Activated T-cell treated with anti-CD3 and anti-CD28 coated beads, Interleukin-2, amount 50 U/mL, for 72 hours (primary cell): ENCODE results near the gene CYTH1. TPM values are rescaled to one million over a fixed set of nuclear protein-coding genes. Genes with fewer than 3 reads are reported as not detected.

ENCODE experiments used
- ATAC-seq, 2 donors: fragments of 150-1000 bp; cut with Tn5 transposase; replicated peaks in 1 of 2; 2 replicates each; pipeline ENCODE4 v1.10.0; 2021; ENCODE audit warnings: moderate library complexity in 2 of 2, mild to moderate bottlenecking in 1 of 2
- DNase-seq, 2 donors: peaks; one replicate each; pipeline ENCODE4 v3.0.0; 2021 to 2022; ENCODE audit warnings: mixed read lengths in 1 of 2
- H3K27ac Mint-ChIP-seq: one replicate; pipeline ENCODE4 v1.8.0; 2022; ENCODE audit warnings: mild to moderate bottlenecking, moderate library complexity, mixed read lengths
- H3K27me3 Mint-ChIP-seq: one replicate; pipeline ENCODE4 v1.8.0; 2022; ENCODE audit warnings: low read depth, mixed read lengths
- H3K36me3 Mint-ChIP-seq, 2 donors: one replicate each; pipeline ENCODE4 v1.8.0; 2022; ENCODE audit warnings: mixed read lengths in 2 of 2, mild to moderate bottlenecking in 1 of 2; ENCODE audit not compliant: insufficient read depth in 2 of 2
- H3K4me1 Mint-ChIP-seq: one replicate; pipeline ENCODE4 v1.8.0; 2022; ENCODE audit warnings: low read depth, mixed read lengths
- H3K4me3 Mint-ChIP-seq, 2 donors: one replicate each; pipeline ENCODE4 v1.8.0; 2022; ENCODE audit warnings: mild to moderate bottlenecking in 2 of 2, mixed read lengths in 2 of 2, moderate library complexity in 2 of 2
- H3K9me3 Mint-ChIP-seq, 2 donors: one replicate each; pipeline ENCODE4 v1.8.0; 2022; ENCODE audit warnings: mixed read lengths in 2 of 2
- total RNA-seq, 2 donors: library from RNA; stranded (reverse); gene quantifications; one replicate each; pipeline ENCODE4 v1.2.3, GENCODE V29; 2022

CYTH1 gene
- total RNA-seq, 2 donors from 2014 or later, result 163 to 204 TPM

GRCh38 chr17:78729641-78730040, 52.4 kb downstream of the CYTH1 start:
- peak overlapping the region; percentile 64 to 76 for H3K4me3 Mint-ChIP-seq
- H3K27me3 Mint-ChIP-seq, result no peaks in the 10 kb centered on the region
- no peak for ATAC-seq
- no peaks in the 10 kb centered on the region for H3K9me3 Mint-ChIP-seq
- DNase-seq, result no peak
- peaks cover 2 to 3% of the 10 kb centered on the region in 2 donors for H3K36me3 Mint-ChIP-seq
- peak overlapping the region; percentile 80 for H3K27ac Mint-ChIP-seq
- H3K4me1 Mint-ChIP-seq, result peaks cover 94% of the 10 kb centered on the region

GRCh38 chr17:78728495-78728894, 53.6 kb downstream of the CYTH1 start:
- H3K4me3 Mint-ChIP-seq, result peak overlapping the region; percentile 77
- H3K36me3 Mint-ChIP-seq, result peaks cover under 1 to 2% of the 10 kb centered on the region in 2 donors
- no peaks in the 10 kb centered on the region for H3K27me3 Mint-ChIP-seq
- no peaks in the 10 kb centered on the region for H3K9me3 Mint-ChIP-seq
- H3K4me1 Mint-ChIP-seq, result peaks cover 97% of the 10 kb centered on the region
- no peak for ATAC-seq
- no peak for DNase-seq
- H3K27ac Mint-ChIP-seq, result peak overlapping the region; percentile 97

- H3K36me3 Mint-ChIP-seq, result peaks cover 0 to 2% of the 10 kb centered on the region in 2 donors
- peak overlapping the region; percentile 88 for H3K27ac Mint-ChIP-seq
- no peak for ATAC-seq
Observed at GRCh38 chr17:78727476-78728229, 54.4 kb downstream of the CYTH1 start.

DNA sequence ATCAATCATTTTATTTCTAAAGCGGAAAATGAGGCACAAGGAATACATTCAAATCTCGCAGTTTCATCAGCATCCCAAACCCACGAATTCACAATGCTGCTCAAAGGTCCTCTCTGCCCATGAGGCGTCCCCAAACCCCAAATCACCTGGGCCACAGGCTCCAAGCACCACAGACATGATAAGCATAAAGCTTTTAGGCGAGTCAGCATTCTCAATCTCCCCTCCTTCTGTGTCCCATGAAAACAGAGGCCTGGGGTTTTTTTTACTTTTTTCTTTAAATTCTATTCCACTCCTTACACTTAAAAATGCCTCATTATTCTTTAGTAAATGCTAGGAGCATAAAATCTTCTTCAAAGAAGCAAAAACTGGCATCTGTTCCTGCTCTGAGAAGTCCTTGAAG, 55.0 kb downstream of the CYTH1 start:
- Mint-ChIP-seq H3K27ac (peak overlapping the region; percentile 88), H3K36me3 (peaks cover 0 to 2% of the 10 kb centered on the region in 2 donors), H3K9me3 (no peaks in the 10 kb centered on the region), H3K4me3 (peak overlapping the region; percentile 70 to 77), H3K27me3 (no peaks in the 10 kb centered on the region), H3K4me1 (peaks cover 97% of the 10 kb centered on the region)
- no peak for DNase-seq
- ATAC-seq, result no peak

More at GRCh38 chr17:78727476-78728229, 54.4 kb downstream of the CYTH1 start:
- no peaks in the 10 kb centered on the region for H3K9me3 Mint-ChIP-seq
- peak overlapping the region; percentile 70 to 77 for H3K4me3 Mint-ChIP-seq
- peaks cover 97% of the 10 kb centered on the region for H3K4me1 Mint-ChIP-seq
- H3K27me3 Mint-ChIP-seq, result no peaks in the 10 kb centered on the region
- no peak for DNase-seq

- Mint-ChIP-seq H3K27me3 (no peaks in the 10 kb centered on the region), H3K36me3 (peaks cover 0 to 2% of the 10 kb centered on the region in 2 donors), H3K27ac (peak overlapping the region; percentile 88), H3K4me3 (peak overlapping the region; percentile 70 to 77), H3K4me1 (peaks cover 97% of the 10 kb centered on the region), H3K9me3 (no peaks in the 10 kb centered on the region)
- DNase-seq (no peak), ATAC-seq (no peak)
Observed at GRCh38 chr17:78726513-78726912, 55.6 kb downstream of the CYTH1 start.

DNA sequence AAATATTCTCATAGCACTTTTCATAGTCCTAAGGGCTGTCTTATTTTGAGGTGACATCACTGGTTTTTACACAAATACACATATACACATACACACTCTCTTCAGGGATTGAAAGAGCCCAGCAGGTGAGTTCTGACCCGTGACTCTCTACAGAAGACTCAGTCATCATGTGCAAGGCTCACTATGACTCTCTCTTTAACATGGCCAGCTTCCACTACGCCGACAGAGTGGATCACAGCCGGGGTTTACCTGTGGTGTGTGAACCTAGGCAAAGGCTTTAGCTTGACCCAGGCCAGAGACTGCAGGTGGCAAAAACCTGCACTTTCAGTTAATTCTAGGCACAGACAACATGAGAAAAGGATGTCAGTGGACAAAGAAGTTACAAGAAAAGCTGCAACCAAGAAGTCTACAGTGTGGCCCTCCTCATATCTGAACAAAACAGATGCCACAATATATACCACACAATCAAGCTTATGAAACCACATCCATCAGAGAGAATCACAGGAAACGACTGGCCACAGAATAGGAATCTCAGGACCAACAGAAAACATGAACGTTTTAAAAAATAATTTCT, 56.5 kb downstream of the CYTH1 start:
- peaks cover 0 to 2% of the 10 kb centered on the region in 2 donors for H3K36me3 Mint-ChIP-seq
- DNase-seq (peak; percentile 59 to 67), ATAC-seq (peak; percentile 92)
- no peaks in the 10 kb centered on the region for H3K9me3 Mint-ChIP-seq
- peak overlapping the region; percentile 70 to 77 for H3K4me3 Mint-ChIP-seq
- peaks cover 96% of the 10 kb centered on the region for H3K4me1 Mint-ChIP-seq
- peak overlapping the region; percentile 88 for H3K27ac Mint-ChIP-seq
- no peaks in the 10 kb centered on the region for H3K27me3 Mint-ChIP-seq

GRCh38 chr17:78724999-78725398, 57.1 kb downstream of the CYTH1 start:
- no peak for DNase-seq
- ATAC-seq, result no peak
- Mint-ChIP-seq H3K36me3 (peaks cover 0 to 2% of the 10 kb centered on the region in 2 donors), H3K9me3 (no peaks in the 10 kb centered on the region), H3K27me3 (no peaks in the 10 kb centered on the region), H3K4me1 (peaks cover 98% of the 10 kb centered on the region), H3K4me3 (peak overlapping the region; percentile 70 to 77), H3K27ac (peak overlapping the region; percentile 88)

DNA sequence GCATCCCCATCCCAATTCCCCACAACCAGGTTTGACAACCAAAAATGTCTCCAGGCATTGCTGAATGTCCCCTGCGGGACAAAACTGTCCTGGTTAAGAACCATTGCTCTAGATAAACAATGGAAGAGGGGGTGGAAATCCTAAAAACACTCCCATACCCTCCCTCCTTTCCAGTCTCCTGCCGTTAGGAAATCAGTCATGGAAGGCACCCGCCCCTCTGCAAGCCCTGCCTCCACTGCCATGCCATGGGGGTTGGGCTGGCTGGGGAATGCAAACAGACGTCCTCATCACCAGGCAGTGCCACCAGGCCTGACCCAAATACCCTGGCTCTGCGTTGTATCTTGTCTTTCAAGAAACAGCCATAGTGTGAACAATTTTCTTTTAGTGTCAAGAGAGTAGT, 57.5 kb downstream of the CYTH1 start:
- Mint-ChIP-seq H3K4me1 (peaks cover 98% of the 10 kb centered on the region), H3K4me3 (peak overlapping the region; percentile 16 to 70), H3K9me3 (no peaks in the 10 kb centered on the region), H3K36me3 (peaks cover 0 to 2% of the 10 kb centered on the region in 2 donors), H3K27me3 (no peaks in the 10 kb centered on the region), H3K27ac (peak overlapping the region; percentile 88)
- ATAC-seq, result no peak
- DNase-seq, result no peak

DNA sequence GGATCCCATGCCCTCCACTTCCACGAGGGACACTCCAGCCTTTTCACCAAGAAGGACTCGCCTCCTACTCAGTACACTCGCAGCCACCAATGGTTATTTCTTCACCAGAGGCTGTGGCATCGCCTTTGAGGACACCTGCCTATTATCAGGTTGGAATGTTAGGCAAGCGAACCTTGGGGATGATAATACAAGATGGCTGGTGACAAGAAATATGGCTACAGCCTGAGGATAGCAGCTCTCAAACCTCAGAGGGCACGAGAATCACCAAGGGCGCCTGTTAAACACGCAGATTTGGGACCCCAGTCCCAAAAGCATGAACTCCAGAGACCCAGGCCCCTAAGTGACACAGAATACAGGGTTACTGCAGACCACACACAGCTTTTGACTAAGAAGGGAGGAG, 58.1 kb downstream of the CYTH1 start:
- no peak for DNase-seq
- ATAC-seq, result no peak
- Mint-ChIP-seq H3K27ac (peak overlapping the region; percentile 35), H3K4me3 (peak overlapping the region; percentile 29 to 43), H3K36me3 (peaks cover 0 to 2% of the 10 kb centered on the region in 2 donors), H3K27me3 (no peaks in the 10 kb centered on the region), H3K9me3 (no peaks in the 10 kb centered on the region), H3K4me1 (peaks cover 98% of the 10 kb centered on the region)

DNA sequence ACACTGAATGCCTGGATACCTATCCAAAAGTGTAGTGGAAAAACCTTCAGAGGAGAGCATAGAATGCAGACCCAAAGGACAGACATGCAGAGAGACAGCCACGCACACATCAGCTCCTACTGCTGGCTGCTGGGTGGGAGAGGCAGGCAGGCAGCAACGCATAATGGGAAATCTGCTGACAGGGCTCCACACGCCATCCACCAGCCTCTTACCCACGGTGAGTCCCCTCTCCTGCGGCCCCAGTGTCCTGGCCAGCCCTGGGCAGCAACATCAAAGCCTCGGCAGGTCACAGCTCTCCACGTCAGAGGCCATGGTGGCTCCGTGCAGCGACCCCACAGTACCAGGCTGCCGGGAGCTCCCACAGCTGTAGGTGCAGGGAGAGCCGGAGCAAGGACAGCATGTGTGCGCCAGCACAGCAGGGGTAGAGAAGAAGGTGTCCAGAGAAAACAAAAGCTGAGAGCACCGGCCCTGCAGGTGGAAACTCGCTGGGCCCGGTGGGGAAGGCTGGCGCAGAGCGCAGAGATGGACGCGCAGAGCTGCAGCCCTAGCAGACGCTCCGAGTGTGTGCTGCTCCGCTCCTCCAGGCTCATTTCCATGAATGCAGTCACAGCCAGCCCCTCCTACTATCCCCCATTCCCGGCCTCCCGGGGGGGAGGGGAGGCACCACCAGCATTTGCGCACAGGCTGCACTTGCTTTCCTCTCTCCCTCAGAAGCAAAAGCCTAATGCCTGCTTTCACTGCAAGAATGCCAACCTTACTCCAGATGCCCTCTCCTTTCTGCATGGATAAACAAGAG, 58.9 kb downstream of the CYTH1 start:
- DNase-seq (no peak), ATAC-seq (no peak)
- Mint-ChIP-seq H3K4me1 (peaks cover 98% of the 10 kb centered on the region), H3K4me3 (peak overlapping the region; percentile 15 to 35), H3K27me3 (no peaks in the 10 kb centered on the region), H3K9me3 (no peaks in the 10 kb centered on the region), H3K36me3 (peaks cover 0 to 2% of the 10 kb centered on the region in 2 donors), H3K27ac (peak overlapping the region; percentile 63)

DNA sequence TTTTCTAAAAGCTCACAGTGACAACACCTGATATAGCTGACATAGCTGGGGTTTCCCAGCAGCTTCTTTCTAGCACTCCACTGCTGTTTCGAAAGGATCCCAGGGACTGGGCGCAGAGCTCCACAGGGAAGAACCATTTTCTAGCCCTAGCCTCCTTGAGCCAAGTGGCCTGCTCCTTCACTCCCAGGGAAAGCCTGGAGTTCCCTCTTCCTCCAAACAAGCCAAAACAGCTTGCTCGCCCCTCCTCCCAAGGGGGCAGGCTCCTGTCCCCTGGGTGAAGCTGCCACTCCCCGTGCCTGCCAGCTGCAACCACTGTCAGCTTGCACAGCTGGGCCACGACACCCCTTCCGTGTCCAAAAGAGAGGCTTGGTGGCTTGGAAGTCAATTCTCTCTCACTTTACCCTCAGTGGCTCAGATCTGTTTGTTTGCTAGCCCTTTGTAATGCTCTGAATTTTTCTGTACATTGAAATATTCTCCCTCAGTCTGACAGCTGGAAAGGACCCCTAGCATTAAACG, 59.8 kb downstream of the CYTH1 start:
- peaks cover 98% of the 10 kb centered on the region for H3K4me1 Mint-ChIP-seq
- peak overlapping the region; percentile 15 to 24 for H3K4me3 Mint-ChIP-seq

GRCh38 chr17:78719630-78720298, 62.3 kb downstream of the CYTH1 start:
- Mint-ChIP-seq H3K4me3 (peak overlapping the region; percentile 59 to 70), H3K27me3 (no peaks in the 10 kb centered on the region), H3K27ac (peak overlapping the region; percentile 92), H3K36me3 (no peaks in the 10 kb centered on the region), H3K9me3 (no peaks in the 10 kb centered on the region), H3K4me1 (peaks cover 98% of the 10 kb centered on the region)
- peak; percentile 59 to 68 for ATAC-seq
- DNase-seq, result no peak

More for the DNA sequence above, 59.8 kb downstream of the CYTH1 start:
- no peak for ATAC-seq
- peak overlapping the region; percentile 63 for H3K27ac Mint-ChIP-seq
- H3K36me3 Mint-ChIP-seq, result peaks cover 0 to 2% of the 10 kb centered on the region in 2 donors
- H3K9me3 Mint-ChIP-seq, result no peaks in the 10 kb centered on the region
- H3K27me3 Mint-ChIP-seq, result no peaks in the 10 kb centered on the region
- DNase-seq, result no peak
